ENCODE results near the gene NSRP1. TPM values are rescaled to one million over a fixed set of nuclear protein-coding genes. Genes with fewer than 3 reads are reported as not detected.
A peak's percentile ranks its signal among the peaks of the same experiment; 100 is the strongest.

Gene NSRP1, protein sequence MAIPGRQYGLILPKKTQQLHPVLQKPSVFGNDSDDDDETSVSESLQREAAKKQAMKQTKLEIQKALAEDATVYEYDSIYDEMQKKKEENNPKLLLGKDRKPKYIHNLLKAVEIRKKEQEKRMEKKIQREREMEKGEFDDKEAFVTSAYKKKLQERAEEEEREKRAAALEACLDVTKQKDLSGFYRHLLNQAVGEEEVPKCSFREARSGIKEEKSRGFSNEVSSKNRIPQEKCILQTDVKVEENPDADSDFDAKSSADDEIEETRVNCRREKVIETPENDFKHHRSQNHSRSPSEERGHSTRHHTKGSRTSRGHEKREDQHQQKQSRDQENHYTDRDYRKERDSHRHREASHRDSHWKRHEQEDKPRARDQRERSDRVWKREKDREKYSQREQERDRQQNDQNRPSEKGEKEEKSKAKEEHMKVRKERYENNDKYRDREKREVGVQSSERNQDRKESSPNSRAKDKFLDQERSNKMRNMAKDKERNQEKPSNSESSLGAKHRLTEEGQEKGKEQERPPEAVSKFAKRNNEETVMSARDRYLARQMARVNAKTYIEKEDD
- polyA plus RNA-seq (9.0 to 12.7 TPM (median 10.1 TPM) in 3 replicates), polyA minus RNA-seq (0.82 to 8.0 TPM (median 6.3 TPM) in 3 replicates)
- polyA plus RNA-seq (2011; ENCODE audit: low read depth), result 101 TPM
- polyA plus RNA-seq (2011; cell fraction: cytosol; rRNA removed), result 10.5 and 13.6 TPM in 2 replicates
- 19.0 and 21.3 TPM in 2 replicates for polyA plus RNA-seq (2011; cell fraction: nucleus; rRNA removed)
- 25.5 and 27.5 TPM in 2 replicates for polyA plus RNA-seq (2012; ENCODE audit: low replicate concordance)
- 3.8 TPM for polyA minus RNA-seq (2011; cell fraction: cytosol; rRNA and poly(A)+ RNA removed)
- polyA minus RNA-seq (2011; cell fraction: nucleus; rRNA and poly(A)+ RNA removed), result 9.0 and 15.6 TPM in 2 replicates

- peak within 1 kb of the TSS; percentile 93 for H2AFZ ChIP-seq (ENCODE audit: control insufficient read depth, low read length)
- H3K27me3 ChIP-seq (ENCODE audit: control insufficient read depth, extremely low read depth, insufficient read depth, low read length), result no peaks in the 10 kb centered on the region
- H3K9me1 ChIP-seq (ENCODE audit: control insufficient read depth, extremely low read depth, insufficient read depth, low read length), result no peaks in the 10 kb centered on the region
- peaks cover 7% of the 10 kb centered on the region for H3K4me1 ChIP-seq (ENCODE audit: control insufficient read depth, extremely low read depth, insufficient read depth, low read length)
- H3K9me3 ChIP-seq (ENCODE audit: control insufficient read depth, low read depth, low read length), result no peaks in the 10 kb centered on the region
- H3K4me3 ChIP-seq (ENCODE audit: control insufficient read depth in 2 of 3, extremely low read depth in 1 of 3, insufficient read depth in 2 of 3, low read depth in 1 of 3, low read length in 3 of 3), result peak within 1 kb of the TSS; percentile 63 to 97 (median 96)
- peak within 1 kb of the TSS; percentile 100 for H3K27ac ChIP-seq (ENCODE audit: control insufficient read depth, insufficient read depth, low read length)
- peaks cover 51% of the 10 kb centered on the region for H3K79me2 ChIP-seq (ENCODE audit: control insufficient read depth, insufficient read depth, low read length)
- H3K36me3 ChIP-seq (ENCODE audit: control insufficient read depth in 2 of 2, extremely low read depth in 1 of 2, insufficient read depth in 2 of 2, low read length in 2 of 2), result peaks cover 0 to 4% of the 10 kb centered on the region in 2 experiments
- FAIRE-seq (peak; percentile 96), DNase-seq (ENCODE audit: low read depth, low spot score) (peak; percentile 67)
- TF ChIP-seq EZH2 (IDR thresholded peaks at IDR 0.05; ENCODE audit: low read length) (no peak), CTCF (optimal IDR thresholded peaks at IDR 0.05 in 1 of 3, IDR thresholded peaks at IDR 0.05 in 1 of 3, conservative IDR thresholded peaks at IDR 0.05 in 1 of 3; ENCODE audit: extremely low read depth in 1 of 3, insufficient read depth in 2 of 3, low read length in 3 of 3) (no peak)
- H3K4me2 ChIP-seq (ENCODE audit: control insufficient read depth, extremely low read depth, insufficient read depth, low read depth, low read length), result peak within 1 kb of the TSS; percentile 88
- H4K20me1 ChIP-seq (ENCODE audit: control insufficient read depth, extremely low read depth, insufficient read depth, low read length), result no peaks in the 10 kb centered on the region
- dilution Hi-C loops (cut with MboI; ENCODE audit: extremely low pct_ligation_motif_present, low sequenced_read_pairs), result no loop called here
- peak within 1 kb of the TSS; percentile 99 for H3K9ac ChIP-seq (ENCODE audit: control insufficient read depth, extremely low read depth, insufficient read depth, low read length)
Observed at GRCh38 chr17:30116661-30117551, at the start of gene NSRP1. Gene NSRP1 (plus strand): TSS chr17:30116816. CDS start chr17:30116844, 28 bp downstream.

DNA sequence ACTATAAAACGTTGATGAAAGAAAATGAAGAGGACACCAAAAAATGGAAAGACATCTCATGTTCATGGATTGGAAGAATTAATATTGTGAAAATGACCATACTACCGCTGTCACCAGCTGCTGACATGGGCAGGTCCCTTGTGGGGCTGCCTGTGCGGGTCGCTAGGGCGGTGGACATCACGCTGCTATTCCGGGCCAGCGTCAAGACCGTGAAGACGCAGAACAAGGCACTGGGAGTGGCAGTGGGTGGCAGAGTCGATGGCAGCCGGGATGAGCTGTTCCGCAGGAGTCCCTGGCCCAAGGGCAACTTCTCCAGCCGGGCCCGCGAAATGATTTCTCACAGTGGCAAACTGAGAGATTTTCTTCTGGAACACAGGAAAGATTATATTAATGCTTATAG lies 48.2 kb upstream of the NSRP1 start:
- no peak for TF ChIP-seq EZH2 (IDR thresholded peaks at IDR 0.05; ENCODE audit: low read length)
- TF ChIP-seq CTCF (optimal IDR thresholded peaks at IDR 0.05 in 1 of 3, IDR thresholded peaks at IDR 0.05 in 1 of 3, conservative IDR thresholded peaks at IDR 0.05 in 1 of 3; ENCODE audit: extremely low read depth in 1 of 3, insufficient read depth in 2 of 3, low read length in 3 of 3), result no peak
- no peaks in the 10 kb centered on the region for H3K9me3 ChIP-seq (ENCODE audit: control insufficient read depth, low read depth, low read length)
- no peaks in the 10 kb centered on the region for H3K4me1 ChIP-seq (ENCODE audit: control insufficient read depth, extremely low read depth, insufficient read depth, low read length)
- no peaks in the 10 kb centered on the region for H3K79me2 ChIP-seq (ENCODE audit: control insufficient read depth, insufficient read depth, low read length)
- H2AFZ ChIP-seq (ENCODE audit: control insufficient read depth, low read length), result no peak overlapping the region
- H3K9me1 ChIP-seq (ENCODE audit: control insufficient read depth, extremely low read depth, insufficient read depth, low read length), result no peaks in the 10 kb centered on the region
- H3K4me2 ChIP-seq (ENCODE audit: control insufficient read depth, extremely low read depth, insufficient read depth, low read depth, low read length), result no peak overlapping the region
- no peak overlapping the region for H3K27ac ChIP-seq (ENCODE audit: control insufficient read depth, insufficient read depth, low read length)
- H3K4me3 ChIP-seq (ENCODE audit: control insufficient read depth in 2 of 3, extremely low read depth in 1 of 3, insufficient read depth in 2 of 3, low read depth in 1 of 3, low read length in 3 of 3), result no peak overlapping the region
- no peaks in the 10 kb centered on the region for H4K20me1 ChIP-seq (ENCODE audit: control insufficient read depth, extremely low read depth, insufficient read depth, low read length)
- DNase-seq (ENCODE audit: low read depth, low spot score) (no peak), FAIRE-seq (no peak)
- peaks cover 1% of the 10 kb centered on the region for H3K27me3 ChIP-seq (ENCODE audit: control insufficient read depth, extremely low read depth, insufficient read depth, low read length)
- H3K9ac ChIP-seq (ENCODE audit: control insufficient read depth, extremely low read depth, insufficient read depth, low read length), result no peak overlapping the region
- H3K36me3 ChIP-seq (ENCODE audit: control insufficient read depth in 2 of 2, extremely low read depth in 1 of 2, insufficient read depth in 2 of 2, low read length in 2 of 2), result no peaks in the 10 kb centered on the region
- dilution Hi-C loops (cut with MboI; ENCODE audit: extremely low pct_ligation_motif_present, low sequenced_read_pairs), result no loop called here

Measured in keratinocyte (primary cell).